HEK293 (cell line): Measurements from ENCODE around the gene ARHGAP23.
A peak's percentile ranks its signal among the peaks of the same experiment; 100 is the strongest.

Experiments
- CTCF ChIA-PET: fragments of 350-600 bp; formaldehyde crosslinking; extraction: SDS; loops from one replicate; lab custom pipeline; 2021; ENCODE audit warnings: antibody characterized with exemption; lab: Yijun Ruan, JAX
- POLR2A ChIA-PET: fragments of 300-600 bp; formaldehyde crosslinking; extraction: SDS; loops from one replicate; lab custom pipeline; 2020; ENCODE audit warnings: antibody characterized with exemption, inconsistent platforms; lab: Yijun Ruan, JAX
- H3K27ac ChIP-seq: fragments of 200-500 bp; sonication (Bioruptor generic); 2 replicates; pipeline ENCODE4 v1.5.1; 2014; ENCODE audit warnings: low read depth, low read length, control low read depth, inconsistent platforms; ENCODE audit errors: extremely low read depth
- H3K36me3 ChIP-seq, 2 experiments: fragments of 200-500 bp in 1 of 2; sonication (Bioruptor generic) in 1 of 2; 1 replicate in 1 of 2; 2 replicates in 1 of 2; pipeline ENCODE4 v1.5.1; 2014 to 2017; ENCODE audit warnings: inconsistent platforms in 2 of 2, low read length in 2 of 2; ENCODE audit not compliant: control insufficient read depth in 2 of 2, insufficient read depth in 1 of 2
- H3K4me1 ChIP-seq: fragments of 200-500 bp; sonication (Bioruptor generic); 2 replicates; pipeline ENCODE4 v1.5.1; 2014; ENCODE audit warnings: mild to moderate bottlenecking, low read length, inconsistent platforms; ENCODE audit not compliant: control insufficient read depth, insufficient read depth
- H3K4me3 ChIP-seq: 2 replicates; pipeline ENCODE4 v1.5.1; 2011; ENCODE audit warnings: low read depth, mild to moderate bottlenecking, control low read depth, low read length, moderate library complexity
- H3K9me3 ChIP-seq: fragments of 200-500 bp; sonication (Bioruptor generic); 2 replicates; pipeline ENCODE4 v1.5.1; 2014; ENCODE audit warnings: low read depth, low read length, inconsistent platforms; ENCODE audit not compliant: control insufficient read depth, insufficient read depth
- CTCF ChIP-seq: fragments of 450-650 bp; formaldehyde crosslinking; IDR thresholded peaks from 2 replicates; pipeline ENCODE4 v1.5.1; 2016; ENCODE audit warnings: missing biosample characterization, missing genetic modification characterization
- GLIS1 ChIP-seq: fragments of 450-650 bp; formaldehyde crosslinking; IDR thresholded peaks from 2 replicates; pipeline ENCODE4 v1.5.1; 2016; ENCODE audit warnings: missing biosample characterization, missing genetic modification characterization
- GLIS2 ChIP-seq: fragments of 450-650 bp; formaldehyde crosslinking; IDR thresholded peaks from 2 replicates; pipeline ENCODE4 v1.5.1; 2016; ENCODE audit warnings: missing biosample characterization, missing genetic modification characterization
- KLF10 ChIP-seq: fragments of 450-650 bp; IDR thresholded peaks from 2 replicates; pipeline ENCODE4 v1.5.1; 2018; ENCODE audit warnings: missing biosample characterization, mild to moderate bottlenecking, missing genetic modification characterization
- OVOL3 ChIP-seq: fragments of 450-650 bp; formaldehyde crosslinking; IDR thresholded peaks from 2 replicates; pipeline ENCODE4 v1.5.1; 2016; ENCODE audit warnings: missing biosample characterization, missing genetic modification characterization
- PRDM1 ChIP-seq: fragments of 450-650 bp; formaldehyde crosslinking; IDR thresholded peaks from 2 replicates; pipeline ENCODE4; 2016; ENCODE audit warnings: missing biosample characterization, missing genetic modification characterization
- TSHZ1 ChIP-seq: fragments of 450-650 bp; formaldehyde crosslinking; IDR thresholded peaks from 2 replicates; pipeline ENCODE4 v1.5.1; 2016; ENCODE audit warnings: missing biosample characterization, missing genetic modification characterization, borderline replicate concordance
- ZBTB20 ChIP-seq: fragments of 450-650 bp; formaldehyde crosslinking; IDR thresholded peaks from 2 replicates; pipeline ENCODE4 v1.5.1; 2016; ENCODE audit warnings: missing biosample characterization, missing genetic modification characterization
- ZIC2 ChIP-seq: fragments of 450-650 bp; formaldehyde crosslinking; IDR thresholded peaks from 2 replicates; pipeline ENCODE4 v1.5.1; 2016; ENCODE audit warnings: missing biosample characterization, missing genetic modification characterization
- ZNF133 ChIP-seq: fragments of 450-650 bp; formaldehyde crosslinking; IDR thresholded peaks from 2 replicates; pipeline ENCODE4 v1.5.1; 2016; ENCODE audit warnings: missing biosample characterization, missing genetic modification characterization
- ZNF175 ChIP-seq: fragments of 450-650 bp; formaldehyde crosslinking; IDR thresholded peaks from 2 replicates; pipeline ENCODE4 v1.5.1; 2016; ENCODE audit warnings: missing biosample characterization, missing genetic modification characterization
- ZNF211 ChIP-seq: fragments of 450-650 bp; formaldehyde crosslinking; IDR thresholded peaks from 2 replicates; pipeline ENCODE4 v1.5.1; 2016; ENCODE audit warnings: low read depth, missing biosample characterization, missing genetic modification characterization
- ZNF266 ChIP-seq: fragments of 450-650 bp; formaldehyde crosslinking; IDR thresholded peaks from 2 replicates; pipeline ENCODE4 v1.5.1; 2016; ENCODE audit warnings: missing biosample characterization, missing genetic modification characterization, low read depth
- ZNF280C ChIP-seq: fragments of 450-650 bp; formaldehyde crosslinking; IDR thresholded peaks from 2 replicates; pipeline ENCODE4 v1.5.1; 2016; ENCODE audit warnings: missing biosample characterization, missing genetic modification characterization
- ZNF292 ChIP-seq: fragments of 450-650 bp; formaldehyde crosslinking; IDR thresholded peaks from 2 replicates; pipeline ENCODE4 v1.5.1; 2016; ENCODE audit warnings: low read depth, missing biosample characterization, missing genetic modification characterization, borderline replicate concordance
- ZNF514 ChIP-seq: fragments of 450-650 bp; formaldehyde crosslinking; IDR thresholded peaks from 2 replicates; pipeline ENCODE4 v1.5.1; 2016; ENCODE audit warnings: missing biosample characterization, missing genetic modification characterization
- ZNF521 ChIP-seq: fragments of 450-650 bp; formaldehyde crosslinking; IDR thresholded peaks from 2 replicates; pipeline ENCODE4 v1.5.1; 2017; ENCODE audit warnings: missing biosample characterization, mild to moderate bottlenecking, missing genetic modification characterization
- ZNF530 ChIP-seq: fragments of 450-650 bp; formaldehyde crosslinking; IDR thresholded peaks from 2 replicates; pipeline ENCODE4 v1.5.1; 2016; ENCODE audit warnings: low read depth, missing biosample characterization, missing genetic modification characterization
- ZNF549 ChIP-seq: fragments of 450-650 bp; IDR thresholded peaks from 2 replicates; pipeline ENCODE4 v1.5.1; 2018; ENCODE audit warnings: missing biosample characterization, missing genetic modification characterization, mild to moderate bottlenecking, inconsistent platforms, moderate library complexity
- ZNF558 ChIP-seq: fragments of 450-650 bp; formaldehyde crosslinking; IDR thresholded peaks from 2 replicates; pipeline ENCODE4 v1.5.1; 2016; ENCODE audit warnings: missing biosample characterization, missing genetic modification characterization
- ZNF561 ChIP-seq: fragments of 450-650 bp; IDR thresholded peaks from 2 replicates; pipeline ENCODE4 v1.5.1; 2018; ENCODE audit warnings: missing biosample characterization, missing genetic modification characterization, borderline replicate concordance
- ZNF645 ChIP-seq: fragments of 450-650 bp; formaldehyde crosslinking; IDR thresholded peaks from 2 replicates; pipeline ENCODE4; 2016; ENCODE audit warnings: missing biosample characterization, missing genetic modification characterization
- ZSCAN16 ChIP-seq: fragments of 450-650 bp; formaldehyde crosslinking; IDR thresholded peaks from 2 replicates; pipeline ENCODE4 v1.5.1; 2016; ENCODE audit warnings: missing biosample characterization, missing genetic modification characterization
- TF ChIP-seq, protein P1 (sequence below): IDR thresholded peaks from 2 replicates; pipeline ENCODE4 v1.6.1; 2011; ENCODE audit warnings: mild to moderate bottlenecking, low read depth, low read length, borderline replicate concordance

Gene ARHGAP23

GRCh38 chr17:38542286-38542685, 114.0 kb downstream of the ARHGAP23 start:
- CTCF ChIA-PET: interaction anchor here (0.7 to 1.1 kb wide), 3 partner anchors 16 to 161 kb away, joined by 3 to 6 read pairs (median 3); no protein-coding TSS in a partner anchor
- no peaks in the 10 kb centered on the region for H3K4me1 ChIP-seq
- no peak overlapping the region for H3K4me3 ChIP-seq
- TF ChIP-seq GLIS2 (tag by site-specific recombination): peak; percentile 33; the same call in 1 of the 2 replicates
- no peak for TF ChIP-seq ZSCAN16 (tag by site-specific recombination)
- TF ChIP-seq, all 188 proteins: peak for 1
- POLR2A ChIA-PET: no interaction called here
- Histone ChIP-seq H3K36me3 (no peaks in the 10 kb centered on the region; a peak in 1 of 3 replicates), H3K27ac (no peak overlapping the region), H3K9me3 (no peaks in the 10 kb centered on the region)

GRCh38 chr17:38543403-38544174, 115.3 kb downstream of the ARHGAP23 start:
- ChIA-PET POLR2A (interaction anchor here (0.6 kb wide), 1 partner anchor 16 kb away, joined by 6 read pairs; no protein-coding TSS in a partner anchor), CTCF (interaction anchor here (0.6 to 1.2 kb wide), 4 partner anchors 13 to 37 kb away, joined by 3 to 5 read pairs (median 4); no protein-coding TSS in a partner anchor)
- H3K27ac ChIP-seq: no peak overlapping the region
- peaks cover 0 to 4% of the 10 kb centered on the region in 2 experiments; a peak in 2 of 3 replicates for H3K36me3 ChIP-seq
- no peaks in the 10 kb centered on the region for H3K9me3 ChIP-seq
- H3K4me3 ChIP-seq: no peak overlapping the region
- H3K4me1 ChIP-seq: no peaks in the 10 kb centered on the region
- peak; percentile 96 for TF ChIP-seq ZNF558
- peak; percentile 17; the same call in 1 of the 2 replicates for TF ChIP-seq ZIC2 (tag by site-specific recombination)
- no peak for TF ChIP-seq ZNF645 (tag by site-specific recombination)
- TF ChIP-seq OVOL3: no peak
- no peak for TF ChIP-seq ZNF211
- TF ChIP-seq ZNF561 (tag by site-specific recombination): no peak
- TF ChIP-seq, protein P1, sequence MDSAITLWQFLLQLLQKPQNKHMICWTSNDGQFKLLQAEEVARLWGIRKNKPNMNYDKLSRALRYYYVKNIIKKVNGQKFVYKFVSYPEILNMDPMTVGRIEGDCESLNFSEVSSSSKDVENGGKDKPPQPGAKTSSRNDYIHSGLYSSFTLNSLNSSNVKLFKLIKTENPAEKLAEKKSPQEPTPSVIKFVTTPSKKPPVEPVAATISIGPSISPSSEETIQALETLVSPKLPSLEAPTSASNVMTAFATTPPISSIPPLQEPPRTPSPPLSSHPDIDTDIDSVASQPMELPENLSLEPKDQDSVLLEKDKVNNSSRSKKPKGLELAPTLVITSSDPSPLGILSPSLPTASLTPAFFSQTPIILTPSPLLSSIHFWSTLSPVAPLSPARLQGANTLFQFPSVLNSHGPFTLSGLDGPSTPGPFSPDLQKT: no peak
- TF ChIP-seq GLIS1 (tag by site-specific recombination): peak; percentile 22; the same call in 1 of the 2 replicates
- no peak for TF ChIP-seq ZNF133 (tag by site-specific recombination)
- no peak for TF ChIP-seq PRDM1 (tag by site-specific recombination)
- no peak for TF ChIP-seq TSHZ1 (tag by site-specific recombination)
- no peak for TF ChIP-seq ZNF266 (tag by site-specific recombination)
- no peak for TF ChIP-seq ZNF280C (tag by site-specific recombination)
- TF ChIP-seq ZNF521 (tag by site-specific recombination): no peak
- no peak for TF ChIP-seq ZNF549 (tag by site-specific recombination)
- no peak for TF ChIP-seq ZNF530 (tag by site-specific recombination)
- no peak for TF ChIP-seq KLF10 (tag by site-specific recombination)
- no peak for TF ChIP-seq CTCF (tag by site-specific recombination)
- peak; percentile 39 for TF ChIP-seq GLIS2 (tag by site-specific recombination)
- TF ChIP-seq ZNF292 (tag by site-specific recombination): no peak
- no peak for TF ChIP-seq ZBTB20 (tag by site-specific recombination)
- TF ChIP-seq ZNF514 (tag by site-specific recombination): no peak
- no peak for TF ChIP-seq ZNF175 (tag by site-specific recombination)
